Retina (tissue), 1 donor: ENCODE data around the gene CXCL11.
"Not testable (repeated sequence)": the region's sequence is repeated elsewhere in the genome, so short reads cannot be mapped to it uniquely, and the experiment has no call there.

ENCODE experiments used
- DNase-seq: peaks from one replicate; pipeline ENCODE4 v3.0.0-alpha.2; 2016

The CXCL11 gene

GRCh38 chr4:76042241-76042998 is 6.5 kb upstream of the CXCL11 start:
- DNase-seq, result not testable (repeated sequence)

GRCh38 chr4:76036855-76037254 is 985 bp upstream of the CXCL11 start:
- no peak for DNase-seq

- no peak for DNase-seq
Observed at GRCh38 chr4:76035141-76035540, 729 bp downstream of the CXCL11 start.

GRCh38 chr4:76029300-76029699 is 6.6 kb downstream of the CXCL11 start:
- DNase-seq, result no peak

GRCh38 chr4:76028350-76028765 is 7.5 kb downstream of the CXCL11 start:
- peak; percentile 20 for DNase-seq

GRCh38 chr4:76024065-76024464 is 11.8 kb downstream of the CXCL11 start:
- no peak for DNase-seq

- DNase-seq, result no peak
Observed at GRCh38 chr4:76023389-76023788, 12.5 kb downstream of the CXCL11 start, which contains the start of gene CXCL10. CXCL10 (minus strand) TSS chr4:76023497; CDS start chr4:76023431, 66 bp downstream.

GRCh38 chr4:76022677-76023076 is 13.2 kb downstream of the CXCL11 start:
- DNase-seq, result no peak

- DNase-seq, result no peak
Observed at GRCh38 chr4:76022031-76022430, 13.8 kb downstream of the CXCL11 start.

- DNase-seq, result no peak
Observed at GRCh38 chr4:76017056-76017686, 18.7 kb downstream of the CXCL11 start.

- DNase-seq, result no peak
Observed at GRCh38 chr4:76016393-76016792, 19.5 kb downstream of the CXCL11 start.

GRCh38 chr4:76013540-76013939 is 22.3 kb downstream of the CXCL11 start:
- DNase-seq, result no peak

- no peak for DNase-seq
Observed at GRCh38 chr4:76012388-76012801, 23.5 kb downstream of the CXCL11 start.

- DNase-seq, result no peak
Observed at GRCh38 chr4:76011700-76012387, 24.0 kb downstream of the CXCL11 start.

GRCh38 chr4:76011018-76011670 is 24.7 kb downstream of the CXCL11 start:
- DNase-seq, result no peak

GRCh38 chr4:76010576-76010975 is 25.3 kb downstream of the CXCL11 start:
- DNase-seq, result no peak

GRCh38 chr4:76009311-76009710 is 26.6 kb downstream of the CXCL11 start:
- DNase-seq, result no peak

- DNase-seq, result no peak
Observed at GRCh38 chr4:76007089-76007862, 28.6 kb downstream of the CXCL11 start, which contains the start of gene CXCL9. CXCL9 (minus strand) TSS chr4:76007509; CDS start chr4:76007449, 60 bp downstream.

- no peak for DNase-seq
Observed at GRCh38 chr4:76003620-76004019, 32.2 kb downstream of the CXCL11 start.

- DNase-seq, result no peak
Observed at GRCh38 chr4:76003035-76003434, 32.8 kb downstream of the CXCL11 start.

GRCh38 chr4:76002176-76002575 is 33.7 kb downstream of the CXCL11 start:
- no peak for DNase-seq

- DNase-seq, result no peak
Observed at GRCh38 chr4:76001700-76002099, 34.2 kb downstream of the CXCL11 start.
